ELR (cell line): ENCODE results near the gene FAT2.
A peak's percentile ranks its signal among the peaks of the same experiment; 100 is the strongest.

Source experiments
- DNase-seq: peaks from one replicate; pipeline ENCODE4 v3.0.0-alpha.2; 2015; ENCODE audit warnings: low read depth

The FAT2 gene, protein sequence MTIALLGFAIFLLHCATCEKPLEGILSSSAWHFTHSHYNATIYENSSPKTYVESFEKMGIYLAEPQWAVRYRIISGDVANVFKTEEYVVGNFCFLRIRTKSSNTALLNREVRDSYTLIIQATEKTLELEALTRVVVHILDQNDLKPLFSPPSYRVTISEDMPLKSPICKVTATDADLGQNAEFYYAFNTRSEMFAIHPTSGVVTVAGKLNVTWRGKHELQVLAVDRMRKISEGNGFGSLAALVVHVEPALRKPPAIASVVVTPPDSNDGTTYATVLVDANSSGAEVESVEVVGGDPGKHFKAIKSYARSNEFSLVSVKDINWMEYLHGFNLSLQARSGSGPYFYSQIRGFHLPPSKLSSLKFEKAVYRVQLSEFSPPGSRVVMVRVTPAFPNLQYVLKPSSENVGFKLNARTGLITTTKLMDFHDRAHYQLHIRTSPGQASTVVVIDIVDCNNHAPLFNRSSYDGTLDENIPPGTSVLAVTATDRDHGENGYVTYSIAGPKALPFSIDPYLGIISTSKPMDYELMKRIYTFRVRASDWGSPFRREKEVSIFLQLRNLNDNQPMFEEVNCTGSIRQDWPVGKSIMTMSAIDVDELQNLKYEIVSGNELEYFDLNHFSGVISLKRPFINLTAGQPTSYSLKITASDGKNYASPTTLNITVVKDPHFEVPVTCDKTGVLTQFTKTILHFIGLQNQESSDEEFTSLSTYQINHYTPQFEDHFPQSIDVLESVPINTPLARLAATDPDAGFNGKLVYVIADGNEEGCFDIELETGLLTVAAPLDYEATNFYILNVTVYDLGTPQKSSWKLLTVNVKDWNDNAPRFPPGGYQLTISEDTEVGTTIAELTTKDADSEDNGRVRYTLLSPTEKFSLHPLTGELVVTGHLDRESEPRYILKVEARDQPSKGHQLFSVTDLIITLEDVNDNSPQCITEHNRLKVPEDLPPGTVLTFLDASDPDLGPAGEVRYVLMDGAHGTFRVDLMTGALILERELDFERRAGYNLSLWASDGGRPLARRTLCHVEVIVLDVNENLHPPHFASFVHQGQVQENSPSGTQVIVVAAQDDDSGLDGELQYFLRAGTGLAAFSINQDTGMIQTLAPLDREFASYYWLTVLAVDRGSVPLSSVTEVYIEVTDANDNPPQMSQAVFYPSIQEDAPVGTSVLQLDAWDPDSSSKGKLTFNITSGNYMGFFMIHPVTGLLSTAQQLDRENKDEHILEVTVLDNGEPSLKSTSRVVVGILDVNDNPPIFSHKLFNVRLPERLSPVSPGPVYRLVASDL (N-terminal part only)

GRCh38 chr5:151591144-151591819 lies at the start of gene FAT2:
Gene FAT2 (minus strand): TSS chr5:151591331. CDS start chr5:151568931, 22,400 bp downstream.
- no peak for DNase-seq

DNA sequence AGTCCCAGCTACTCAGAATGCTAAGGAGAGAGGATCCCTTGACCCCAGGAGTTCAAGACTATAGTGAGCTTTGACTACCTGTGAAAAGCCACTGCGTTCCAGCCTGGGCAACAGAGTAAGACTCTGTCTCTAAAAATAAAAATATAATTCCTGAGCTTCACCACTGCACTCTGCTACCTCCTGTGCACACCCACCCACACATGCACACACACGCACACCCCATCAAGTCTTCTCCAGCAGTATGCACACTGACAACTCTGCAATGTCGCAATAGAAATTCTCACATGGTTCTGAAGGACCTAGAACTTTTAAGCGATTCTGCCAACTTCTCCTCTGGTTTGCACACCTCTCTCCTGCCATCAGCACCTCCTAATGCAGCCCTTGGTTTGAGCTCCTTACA lies 47.5 kb upstream of the FAT2 start:
- DNase-seq, result no peak

DNA sequence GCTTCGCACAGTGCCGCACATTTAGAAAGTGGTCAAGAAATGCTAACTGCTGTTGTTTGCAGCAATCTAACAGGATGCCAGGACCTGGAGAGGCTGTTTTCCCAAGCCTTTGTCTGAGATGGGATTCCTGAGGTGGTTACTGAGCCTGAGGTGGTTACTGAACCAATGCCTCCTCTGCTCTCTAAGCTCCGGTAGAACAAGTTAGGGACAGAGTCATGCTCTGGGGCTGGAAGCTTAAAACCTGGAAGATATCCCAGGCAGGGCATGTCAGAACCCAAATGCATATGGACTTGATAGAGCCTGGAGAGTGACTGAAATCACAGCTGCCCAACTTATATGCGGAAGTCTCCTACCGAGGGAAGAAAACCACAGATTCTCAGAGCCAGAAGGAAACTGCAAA lies 46.5 kb upstream of the FAT2 start:
- no peak for DNase-seq

- DNase-seq, result no peak
These were observed 42.8 kb upstream of the FAT2 start for GRCh38 chr5:151633892-151634291.

DNA sequence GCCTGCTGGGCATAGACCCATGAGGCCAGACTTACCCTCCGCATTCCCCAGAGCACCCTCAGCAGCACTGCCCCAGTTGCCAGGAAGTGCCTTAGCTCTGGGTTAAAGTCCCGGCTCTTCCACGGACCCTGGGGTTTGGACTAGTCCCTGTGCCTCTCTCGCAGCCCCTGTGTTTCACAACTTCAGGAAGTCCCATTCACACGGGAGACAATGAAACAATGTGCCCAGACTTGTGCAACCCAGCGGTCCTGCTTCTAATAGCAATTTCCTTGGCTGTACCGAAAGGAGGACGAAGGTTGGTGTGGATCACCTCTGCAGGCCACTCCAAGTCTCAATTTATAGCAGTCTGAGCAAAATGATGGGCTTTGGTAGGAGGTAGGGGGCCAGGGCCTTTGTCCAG lies 41.8 kb upstream of the FAT2 start:
- DNase-seq, result no peak

DNA sequence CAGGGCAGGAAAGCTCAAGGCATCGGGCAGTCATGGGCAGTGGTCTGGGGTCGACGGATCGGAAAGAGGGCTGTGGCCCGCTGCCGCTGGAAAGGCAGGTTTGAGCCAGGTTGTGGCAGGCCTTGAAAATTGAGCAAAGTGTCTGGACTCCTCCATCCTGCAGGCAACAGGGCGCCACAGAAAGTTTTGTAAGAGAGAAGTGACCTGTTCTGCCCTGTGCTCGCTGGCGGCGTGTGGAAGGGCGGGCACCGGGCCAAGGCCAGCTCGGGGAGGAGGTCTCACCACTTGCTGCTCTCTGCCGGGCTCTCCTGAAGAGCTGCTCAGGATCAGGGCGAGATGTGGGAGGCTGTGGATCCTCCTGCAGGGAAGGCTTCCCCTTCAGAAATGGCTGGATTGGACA lies 41.4 kb upstream of the FAT2 start:
- no peak for DNase-seq

DNA sequence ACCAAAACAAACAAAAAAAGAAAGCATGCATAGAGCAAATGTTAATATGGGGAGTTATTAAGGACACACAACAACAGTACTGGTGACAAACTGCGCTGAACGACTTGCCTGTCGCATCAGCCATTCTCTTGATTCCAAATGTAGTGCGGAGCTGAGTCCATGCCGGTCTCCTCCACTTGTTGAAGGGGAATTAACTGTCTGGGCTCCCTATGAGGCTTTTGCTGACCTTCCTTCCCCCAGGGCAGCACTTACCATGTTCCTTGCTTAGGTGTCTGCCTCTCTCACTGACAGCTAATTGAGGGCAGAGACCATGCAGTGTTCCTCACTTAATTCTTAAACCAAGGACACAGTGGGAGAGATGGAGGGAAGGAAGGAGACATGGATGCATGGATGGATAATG lies 40.8 kb upstream of the FAT2 start:
- no peak for DNase-seq

GRCh38 chr5:151630088-151630487 lies 39.0 kb upstream of the FAT2 start:
- peak; percentile 49 for DNase-seq

DNA sequence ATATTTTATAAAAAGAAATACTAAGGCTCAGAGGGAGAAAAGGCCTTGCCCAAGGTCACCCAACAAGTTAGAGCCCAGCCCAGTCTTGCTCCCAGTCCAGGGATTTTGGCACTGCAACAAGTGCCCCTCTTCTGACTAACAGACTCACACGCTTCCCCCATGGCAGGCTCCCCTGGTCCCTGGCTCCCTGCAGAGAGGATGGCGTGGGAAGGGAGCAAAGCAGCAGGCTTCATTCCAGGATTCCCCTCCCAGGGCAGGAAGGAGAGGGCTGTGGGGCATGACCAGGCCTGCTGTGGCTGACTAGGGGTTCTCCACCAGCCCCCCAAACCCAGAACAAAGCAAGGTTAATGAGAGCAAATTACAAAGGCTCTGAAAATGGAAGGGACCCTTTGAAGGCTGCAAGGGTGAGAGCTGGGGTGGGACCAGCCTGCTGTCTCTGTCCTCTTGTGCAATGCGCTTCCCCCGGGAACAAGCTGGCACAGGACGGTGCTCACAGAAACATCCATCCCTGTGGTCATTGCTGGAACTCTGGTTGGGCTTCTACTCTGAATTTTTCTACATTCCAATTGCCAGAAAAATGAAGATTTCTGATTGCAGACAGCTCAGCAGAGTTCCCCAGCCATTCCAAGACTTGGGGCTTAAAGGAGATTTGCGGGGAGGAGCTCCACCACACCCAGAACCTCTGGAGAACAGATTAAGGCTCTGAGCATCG lies 37.1 kb upstream of the FAT2 start:
- DNase-seq, result no peak

DNA sequence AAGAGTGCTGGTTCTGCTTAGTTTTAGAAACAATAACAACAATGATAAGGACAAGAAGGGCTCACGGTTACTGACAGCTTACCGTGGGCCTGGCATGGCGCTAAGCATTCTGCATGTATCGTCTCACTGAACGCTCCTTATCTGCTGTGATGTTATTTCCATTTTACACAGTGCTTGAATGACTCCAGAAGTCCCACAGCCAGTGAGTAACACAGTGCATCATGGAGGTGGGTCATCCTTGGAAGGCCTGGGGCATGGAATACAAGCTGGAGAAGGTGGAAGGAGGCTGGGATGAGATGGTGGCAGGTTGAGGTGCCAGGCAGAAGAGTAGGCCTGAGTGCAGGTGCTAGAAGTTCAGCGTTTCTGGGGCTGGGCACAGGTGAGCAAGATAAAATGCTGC lies 36.5 kb upstream of the FAT2 start:
- peak; percentile 27 for DNase-seq

- no peak for DNase-seq
These were observed 34.2 kb upstream of the FAT2 start for GRCh38 chr5:151625285-151625684.

GRCh38 chr5:151624476-151624875 lies 33.3 kb upstream of the FAT2 start:
- no peak for DNase-seq

- DNase-seq, result no peak
These were observed 31.4 kb upstream of the FAT2 start for GRCh38 chr5:151622367-151623088.

GRCh38 chr5:151620461-151620840 lies 29.3 kb upstream of the FAT2 start:
- DNase-seq, result no peak

GRCh38 chr5:151619812-151620460 lies 28.8 kb upstream of the FAT2 start:
- DNase-seq, result no peak

- DNase-seq, result no peak
These were observed 27.8 kb upstream of the FAT2 start for GRCh38 chr5:151618907-151619306.

- no peak for DNase-seq
These were observed 26.9 kb upstream of the FAT2 start for GRCh38 chr5:151617841-151618710.

DNA sequence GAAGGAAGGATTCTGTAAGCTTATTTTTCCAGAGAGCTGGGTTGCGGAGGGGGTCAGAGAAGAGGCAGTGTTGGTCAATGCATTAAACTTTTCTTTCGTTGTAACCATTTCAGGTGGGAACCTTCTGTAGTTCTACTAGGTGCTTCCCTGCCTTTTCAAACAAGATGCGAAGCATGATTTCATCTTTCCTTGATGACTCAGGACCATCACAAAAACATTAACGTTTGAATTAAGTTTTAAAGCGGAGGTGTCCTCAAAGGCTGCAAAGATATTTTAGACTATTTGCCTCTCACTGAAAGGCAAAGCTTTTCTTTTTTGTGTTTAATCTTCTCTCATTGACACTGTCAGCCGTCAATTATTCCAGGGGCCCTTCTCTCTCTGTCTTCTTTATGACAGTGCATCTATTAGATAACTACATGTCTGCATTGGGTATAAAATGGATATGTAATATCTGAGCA lies 26.3 kb upstream of the FAT2 start:
- no peak for DNase-seq

DNA sequence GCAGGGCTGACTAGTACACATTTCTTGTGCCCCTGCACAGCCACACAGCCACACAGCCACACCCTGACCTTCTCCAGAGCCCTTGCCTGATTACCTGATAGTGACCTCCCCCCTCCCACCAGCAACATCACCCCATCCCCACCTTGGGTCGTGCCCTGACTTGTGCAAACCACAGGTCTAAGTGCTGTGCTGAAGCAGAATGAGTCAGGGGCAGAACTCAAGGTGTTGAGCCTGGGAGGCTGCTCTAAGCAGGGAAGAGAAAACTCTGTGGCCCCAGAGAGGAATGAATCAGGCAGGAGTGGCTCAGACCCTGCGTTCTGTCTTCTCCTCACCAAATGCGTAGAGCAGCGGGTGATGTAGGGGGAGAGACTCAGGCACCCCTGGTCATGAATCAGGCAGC lies 24.3 kb upstream of the FAT2 start:
- peak; percentile 12 for DNase-seq
